Measurements from ENCODE around the gene DCN.

The DCN gene

GRCh38 chr12:91100906-91101305, 81.7 kb downstream of the DCN start:
- no peak for DNase-seq (ENCODE audit: low spot score)

GRCh38 chr12:91099836-91100235, 82.8 kb downstream of the DCN start:
- DNase-seq (ENCODE audit: low spot score), result no peak

DNA sequence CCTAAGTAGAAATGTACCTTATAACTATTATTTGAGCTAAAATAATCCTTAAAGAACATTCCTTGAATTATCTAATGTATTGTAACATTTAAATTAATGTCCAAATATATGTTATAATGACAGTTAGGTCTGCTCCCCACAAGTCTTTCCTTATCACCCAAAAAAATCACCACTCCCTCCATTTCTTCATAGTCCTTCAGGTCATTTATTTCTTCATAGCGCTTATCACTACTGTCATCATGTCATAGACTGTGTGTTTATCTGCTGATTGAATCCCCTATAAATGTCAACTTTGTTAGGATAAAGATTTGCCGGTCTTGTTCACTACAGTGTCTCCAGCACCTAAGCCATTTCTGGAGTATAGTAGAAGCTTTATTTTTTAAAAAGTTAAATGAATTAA, 83.3 kb downstream of the DCN start:
- no peak for DNase-seq (ENCODE audit: low spot score)

- DNase-seq (ENCODE audit: low spot score), result no peak
Observed at GRCh38 chr12:91098941-91099340, 83.7 kb downstream of the DCN start.

DNA sequence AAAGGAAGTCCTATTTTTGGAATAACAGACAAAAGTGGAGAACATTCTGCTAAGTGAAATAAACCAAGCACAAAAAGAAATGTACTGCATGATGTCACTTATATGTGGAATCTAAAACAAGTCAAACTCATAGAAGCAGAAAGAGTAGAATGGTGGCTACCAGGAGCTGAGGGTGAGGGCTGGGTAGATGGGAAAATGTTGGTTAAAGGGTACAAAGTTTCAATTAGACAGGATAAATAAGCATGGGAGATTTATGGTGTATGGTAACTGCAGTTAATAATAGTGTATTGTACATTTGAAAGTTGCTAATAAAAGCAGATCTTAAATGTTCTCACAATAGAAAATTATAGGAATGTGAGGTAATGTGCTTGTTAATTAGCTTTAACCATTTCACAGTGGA, 84.2 kb downstream of the DCN start:
- DNase-seq (ENCODE audit: low spot score), result no peak

DNA sequence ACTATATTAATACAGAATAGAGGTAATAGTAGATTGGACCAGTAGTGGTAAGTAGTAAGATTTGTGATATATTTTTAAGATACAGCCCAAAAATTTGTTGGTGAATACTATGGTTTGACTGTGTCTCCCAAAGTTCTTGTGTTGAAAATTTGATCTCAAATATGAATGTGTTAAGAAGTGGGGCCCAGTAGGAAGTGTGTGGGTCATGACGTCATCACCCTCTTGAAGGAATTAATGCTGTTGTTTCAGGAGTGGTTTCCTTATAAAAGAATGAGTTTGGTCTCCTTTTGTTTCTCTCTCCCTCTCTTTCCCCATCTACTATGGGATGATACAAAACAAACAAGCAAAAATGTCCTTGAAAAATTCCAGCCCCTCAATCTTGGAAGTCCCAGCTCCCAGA, 87.7 kb downstream of the DCN start:
- no peak for DNase-seq (ENCODE audit: low spot score)

- DNase-seq (ENCODE audit: low spot score), result no peak
Observed at GRCh38 chr12:91094032-91094662, 88.5 kb downstream of the DCN start.

DNA sequence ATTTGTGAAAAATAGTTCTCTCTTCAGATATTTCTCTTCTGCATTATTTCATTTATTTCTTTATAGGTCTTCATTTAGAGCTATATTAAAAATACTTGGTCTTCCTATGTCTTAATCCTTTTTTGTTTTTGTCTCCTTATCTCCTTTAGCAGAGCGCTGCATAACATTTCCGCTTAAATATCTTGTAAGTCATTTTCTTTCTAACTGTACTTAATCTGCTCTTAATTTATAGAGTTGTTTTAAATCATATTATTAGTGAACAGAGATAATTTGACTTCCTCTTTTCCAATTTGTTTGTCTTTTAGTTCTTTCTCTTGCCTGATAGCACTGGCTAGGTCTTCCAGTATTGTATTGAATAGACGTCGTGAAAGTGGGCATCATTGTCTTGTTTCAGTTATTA, 89.3 kb downstream of the DCN start:
- no peak for DNase-seq (ENCODE audit: low spot score)

DNA sequence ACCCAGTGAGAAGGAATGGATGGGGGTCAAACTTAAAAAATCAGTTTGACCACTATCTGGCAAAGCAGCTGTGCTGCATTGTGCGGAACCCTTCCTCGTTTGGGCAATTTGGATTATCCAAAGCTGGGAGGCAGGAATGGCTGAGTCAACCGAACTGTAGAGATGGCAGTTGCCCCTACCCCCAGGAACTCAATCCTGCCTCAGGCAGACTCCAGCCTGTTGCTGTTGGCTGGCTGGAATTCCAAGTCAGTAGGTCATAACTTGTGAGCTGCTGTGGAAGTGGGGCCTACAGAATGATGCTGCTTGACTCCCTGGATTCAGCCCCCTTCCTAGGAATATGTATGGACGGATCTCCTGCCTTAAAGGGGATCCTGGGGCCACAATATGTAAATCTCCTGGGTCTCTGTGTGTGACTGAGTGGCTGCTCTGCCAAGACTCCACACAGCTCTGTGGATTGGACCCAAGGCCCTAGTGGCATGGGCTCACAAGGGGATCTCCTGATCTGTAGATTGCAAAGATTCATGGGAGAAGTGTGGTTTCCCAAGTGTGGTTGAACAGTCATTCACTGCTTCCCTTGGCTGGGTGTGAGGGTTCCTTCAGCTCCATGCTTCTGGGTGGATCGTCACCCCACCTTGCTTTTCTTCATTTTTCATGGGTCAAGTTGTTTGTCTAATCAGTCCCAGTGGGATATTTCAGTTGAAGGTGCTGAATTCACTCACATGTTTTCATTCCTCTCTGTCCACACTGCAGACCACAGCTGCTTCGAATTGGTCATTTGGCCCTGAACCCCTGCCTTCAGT, 90.5 kb downstream of the DCN start:
- DNase-seq (ENCODE audit: low spot score), result no peak
